GM12878 (cell line): ENCODE measurements around the gene PLPP1.

Experiments
- CHD2 ChIP-seq: IDR thresholded peaks from 2 replicates; pipeline ENCODE4 v1.6.1; 2011; ENCODE audit warnings: low read depth, low read length, improper control_type of control experiment, borderline replicate concordance
- CREB1 ChIP-seq: IDR thresholded peaks from 2 replicates; pipeline ENCODE4 v1.6.1; 2012; ENCODE audit warnings: low read depth, mild to moderate bottlenecking, inconsistent platforms
- CTCF ChIP-seq, 3 experiments: IDR thresholded peaks in 2 of 3; conservative IDR thresholded peaks in 1 of 3; 2 replicates each; pipeline ENCODE4 v1.5.1; 2011; ENCODE audit warnings: low read depth in 3 of 3, low read length in 3 of 3, mild to moderate bottlenecking in 3 of 3, control low read depth in 2 of 3, moderate library complexity in 2 of 3, inconsistent platforms in 1 of 3, mixed read lengths in 1 of 3; ENCODE audit not compliant: control insufficient read depth in 2 of 3, insufficient read depth in 1 of 3; ENCODE audit errors: extremely low read depth in 1 of 3
- EGR1 ChIP-seq, 2 experiments: IDR thresholded peaks; 1 replicate in 1 of 2; 2 replicates in 1 of 2; pipeline ENCODE4 v1.6.1; 2011 to 2012; ENCODE audit warnings: low read depth in 2 of 2, low read length in 2 of 2, borderline replicate concordance in 1 of 2, mild to moderate bottlenecking in 1 of 2, moderate library complexity in 1 of 2
- EP300 ChIP-seq, 2 experiments: fragments of 150-350 bp in 1 of 2; IDR thresholded peaks; 2 replicates each; pipeline ENCODE4 v1.6.1; 2011 to 2012; ENCODE audit warnings: low read depth in 2 of 2, low read length in 2 of 2, borderline replicate concordance in 1 of 2, improper control_type of control experiment in 1 of 2, inconsistent platforms in 1 of 2; ENCODE audit not compliant: control insufficient read depth in 1 of 2
- EZH2 ChIP-seq: IDR thresholded peaks from 2 replicates; pipeline ENCODE4 v1.6.1; 2012; ENCODE audit warnings: low read depth, mild to moderate bottlenecking, control low read depth, inconsistent platforms, low read length, borderline replicate concordance; ENCODE audit not compliant: control insufficient read depth
- FOXK2 ChIP-seq: fragments of 450-650 bp; IDR thresholded peaks from 2 replicates; pipeline ENCODE4 v1.6.1; 2017; ENCODE audit warnings: mild to moderate bottlenecking, moderate library complexity
- POLR2A ChIP-seq: IDR thresholded peaks from 2 replicates; pipeline ENCODE4 v1.6.1; 2011; ENCODE audit warnings: low read depth, mild to moderate bottlenecking, low read length
- SIX5 ChIP-seq: IDR thresholded peaks from 2 replicates; pipeline ENCODE4 v1.6.1; 2011; ENCODE audit warnings: mild to moderate bottlenecking, low read depth, low read length, moderate library complexity; ENCODE audit not compliant: severe bottlenecking
- SPI1 ChIP-seq: IDR thresholded peaks from 2 replicates; pipeline ENCODE4 v1.6.1; 2011; ENCODE audit warnings: low read depth, mild to moderate bottlenecking, low read length, moderate library complexity, borderline replicate concordance; ENCODE audit not compliant: insufficient read depth
- SUZ12 ChIP-seq: fragments of 200-600 bp; sonication (generic); IDR thresholded peaks from one replicate; pipeline ENCODE4 v1.6.1; 2018; ENCODE audit warnings: antibody characterized with exemption, mild to moderate bottlenecking; ENCODE audit not compliant: unreplicated experiment
- ZBTB40 ChIP-seq: fragments of 450-650 bp; IDR thresholded peaks from 2 replicates; pipeline ENCODE4 v1.6.1; 2016; ENCODE audit warnings: mild to moderate bottlenecking, moderate library complexity, borderline replicate concordance
- TF ChIP-seq, protein P1 (sequence below): fragments of 450-650 bp; formaldehyde crosslinking; IDR thresholded peaks from 2 replicates; pipeline ENCODE4 v1.4.0; 2020; ENCODE audit warnings: mild to moderate bottlenecking, moderate library complexity
- TF ChIP-seq, protein P2 (sequence below): fragments of 450-650 bp; IDR thresholded peaks from 2 replicates; pipeline ENCODE4 v1.6.1; 2018; ENCODE audit warnings: mild to moderate bottlenecking, low read depth, moderate library complexity; ENCODE audit not compliant: partially characterized antibody

DNA sequence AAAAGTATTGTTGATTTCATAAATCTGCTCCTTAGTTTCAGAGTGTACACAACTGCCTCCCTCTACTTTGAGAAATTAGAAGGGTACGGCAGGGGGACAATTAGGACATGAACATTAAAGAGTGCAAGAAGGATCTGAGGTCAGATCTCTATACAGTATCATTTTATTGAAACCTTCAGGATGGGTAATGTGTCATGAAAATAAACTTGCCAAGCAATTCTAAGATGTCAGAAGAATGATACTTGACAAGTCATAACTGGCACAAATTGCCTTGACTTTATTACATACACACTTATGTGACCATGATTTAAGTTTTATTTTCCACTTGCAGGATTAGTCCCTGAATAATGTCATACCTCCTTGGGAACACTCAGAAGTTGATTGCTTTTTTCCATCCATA, 92.8 kb downstream of the PLPP1 start:
- no peak for TF ChIP-seq EP300 (IDR thresholded peaks at IDR 0.05; ENCODE audit: borderline replicate concordance in 1 of 2, control insufficient read depth in 1 of 2, low read depth in 2 of 2, low read length in 2 of 2)
- no peak for TF ChIP-seq CTCF (IDR thresholded peaks at IDR 0.05 in 2 of 3, conservative IDR thresholded peaks at IDR 0.05 in 1 of 3; ENCODE audit: control insufficient read depth in 2 of 3, extremely low read depth in 1 of 3, insufficient read depth in 1 of 3, low read depth in 3 of 3, low read length in 3 of 3)
- TF ChIP-seq, protein P1, sequence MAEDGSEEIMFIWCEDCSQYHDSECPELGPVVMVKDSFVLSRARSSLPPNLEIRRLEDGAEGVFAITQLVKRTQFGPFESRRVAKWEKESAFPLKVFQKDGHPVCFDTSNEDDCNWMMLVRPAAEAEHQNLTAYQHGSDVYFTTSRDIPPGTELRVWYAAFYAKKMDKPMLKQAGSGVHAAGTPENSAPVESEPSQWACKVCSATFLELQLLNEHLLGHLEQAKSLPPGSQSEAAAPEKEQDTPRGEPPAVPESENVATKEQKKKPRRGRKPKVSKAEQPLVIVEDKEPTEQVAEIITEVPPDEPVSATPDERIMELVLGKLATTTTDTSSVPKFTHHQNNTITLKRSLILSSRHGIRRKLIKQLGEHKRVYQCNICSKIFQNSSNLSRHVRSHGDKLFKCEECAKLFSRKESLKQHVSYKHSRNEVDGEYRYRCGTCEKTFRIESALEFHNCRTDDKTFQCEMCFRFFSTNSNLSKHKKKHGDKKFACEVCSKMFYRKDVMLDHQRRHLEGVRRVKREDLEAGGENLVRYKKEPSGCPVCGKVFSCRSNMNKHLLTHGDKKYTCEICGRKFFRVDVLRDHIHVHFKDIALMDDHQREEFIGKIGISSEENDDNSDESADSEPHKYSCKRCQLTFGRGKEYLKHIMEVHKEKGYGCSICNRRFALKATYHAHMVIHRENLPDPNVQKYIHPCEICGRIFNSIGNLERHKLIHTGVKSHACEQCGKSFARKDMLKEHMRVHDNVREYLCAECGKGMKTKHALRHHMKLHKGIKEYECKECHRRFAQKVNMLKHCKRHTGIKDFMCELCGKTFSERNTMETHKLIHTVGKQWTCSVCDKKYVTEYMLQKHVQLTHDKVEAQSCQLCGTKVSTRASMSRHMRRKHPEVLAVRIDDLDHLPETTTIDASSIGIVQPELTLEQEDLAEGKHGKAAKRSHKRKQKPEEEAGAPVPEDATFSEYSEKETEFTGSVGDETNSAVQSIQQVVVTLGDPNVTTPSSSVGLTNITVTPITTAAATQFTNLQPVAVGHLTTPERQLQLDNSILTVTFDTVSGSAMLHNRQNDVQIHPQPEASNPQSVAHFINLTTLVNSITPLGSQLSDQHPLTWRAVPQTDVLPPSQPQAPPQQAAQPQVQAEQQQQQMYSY (CRISPR knock-in tag) = no peak
- TF ChIP-seq SUZ12 = no peak
- TF ChIP-seq EZH2 = no peak
- no peak for TF ChIP-seq CHD2
- TF ChIP-seq EGR1 (IDR thresholded peaks at IDR 0.05; ENCODE audit: borderline replicate concordance in 1 of 2, low read depth in 2 of 2, low read length in 2 of 2) = no peak
- no peak for TF ChIP-seq SPI1
- TF ChIP-seq ZBTB40 = no peak
- TF ChIP-seq POLR2A = no peak
- TF ChIP-seq FOXK2 = no peak
- no peak for TF ChIP-seq CREB1
- TF ChIP-seq, protein P2, sequence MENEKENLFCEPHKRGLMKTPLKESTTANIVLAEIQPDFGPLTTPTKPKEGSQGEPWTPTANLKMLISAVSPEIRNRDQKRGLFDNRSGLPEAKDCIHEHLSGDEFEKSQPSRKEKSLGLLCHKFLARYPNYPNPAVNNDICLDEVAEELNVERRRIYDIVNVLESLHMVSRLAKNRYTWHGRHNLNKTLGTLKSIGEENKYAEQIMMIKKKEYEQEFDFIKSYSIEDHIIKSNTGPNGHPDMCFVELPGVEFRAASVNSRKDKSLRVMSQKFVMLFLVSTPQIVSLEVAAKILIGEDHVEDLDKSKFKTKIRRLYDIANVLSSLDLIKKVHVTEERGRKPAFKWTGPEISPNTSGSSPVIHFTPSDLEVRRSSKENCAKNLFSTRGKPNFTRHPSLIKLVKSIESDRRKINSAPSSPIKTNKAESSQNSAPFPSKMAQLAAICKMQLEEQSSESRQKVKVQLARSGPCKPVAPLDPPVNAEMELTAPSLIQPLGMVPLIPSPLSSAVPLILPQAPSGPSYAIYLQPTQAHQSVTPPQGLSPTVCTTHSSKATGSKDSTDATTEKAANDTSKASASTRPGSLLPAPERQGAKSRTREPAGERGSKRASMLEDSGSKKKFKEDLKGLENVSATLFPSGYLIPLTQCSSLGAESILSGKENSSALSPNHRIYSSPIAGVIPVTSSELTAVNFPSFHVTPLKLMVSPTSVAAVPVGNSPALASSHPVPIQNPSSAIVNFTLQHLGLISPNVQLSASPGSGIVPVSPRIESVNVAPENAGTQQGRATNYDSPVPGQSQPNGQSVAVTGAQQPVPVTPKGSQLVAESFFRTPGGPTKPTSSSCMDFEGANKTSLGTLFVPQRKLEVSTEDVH = no peak
- no peak for TF ChIP-seq SIX5
